ENCODE data around the gene CAP2.

Gene CAP2

DNA sequence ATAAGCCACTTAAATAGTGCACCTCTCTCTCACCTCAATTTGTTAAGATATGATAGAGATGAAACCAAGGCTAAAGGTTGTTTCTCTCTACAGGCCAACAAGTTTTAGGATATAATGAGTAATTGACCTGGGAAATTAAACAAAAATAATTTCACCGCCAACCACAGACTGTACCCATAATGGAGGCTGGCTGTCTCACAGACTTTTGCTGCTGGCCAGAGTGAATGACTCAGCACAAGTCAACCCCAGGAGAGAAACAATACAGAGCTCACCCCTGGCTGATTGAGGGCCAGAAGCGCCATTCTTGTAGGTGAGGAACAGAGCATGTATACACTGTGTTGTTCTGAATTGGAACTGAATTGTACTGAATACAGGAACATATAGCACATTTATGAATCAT lies 99.9 kb downstream of the CAP2 start:
- H3K4me3 ChIP-seq (ENCODE audit: low read depth, low read length), result no peak overlapping the region
- TF ChIP-seq, protein P1, sequence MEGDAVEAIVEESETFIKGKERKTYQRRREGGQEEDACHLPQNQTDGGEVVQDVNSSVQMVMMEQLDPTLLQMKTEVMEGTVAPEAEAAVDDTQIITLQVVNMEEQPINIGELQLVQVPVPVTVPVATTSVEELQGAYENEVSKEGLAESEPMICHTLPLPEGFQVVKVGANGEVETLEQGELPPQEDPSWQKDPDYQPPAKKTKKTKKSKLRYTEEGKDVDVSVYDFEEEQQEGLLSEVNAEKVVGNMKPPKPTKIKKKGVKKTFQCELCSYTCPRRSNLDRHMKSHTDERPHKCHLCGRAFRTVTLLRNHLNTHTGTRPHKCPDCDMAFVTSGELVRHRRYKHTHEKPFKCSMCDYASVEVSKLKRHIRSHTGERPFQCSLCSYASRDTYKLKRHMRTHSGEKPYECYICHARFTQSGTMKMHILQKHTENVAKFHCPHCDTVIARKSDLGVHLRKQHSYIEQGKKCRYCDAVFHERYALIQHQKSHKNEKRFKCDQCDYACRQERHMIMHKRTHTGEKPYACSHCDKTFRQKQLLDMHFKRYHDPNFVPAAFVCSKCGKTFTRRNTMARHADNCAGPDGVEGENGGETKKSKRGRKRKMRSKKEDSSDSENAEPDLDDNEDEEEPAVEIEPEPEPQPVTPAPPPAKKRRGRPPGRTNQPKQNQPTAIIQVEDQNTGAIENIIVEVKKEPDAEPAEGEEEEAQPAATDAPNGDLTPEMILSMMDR (IDR thresholded peaks at IDR 0.05; ENCODE audit: borderline replicate concordance, insufficient read depth, low read depth, low read length), result no peak

DNA sequence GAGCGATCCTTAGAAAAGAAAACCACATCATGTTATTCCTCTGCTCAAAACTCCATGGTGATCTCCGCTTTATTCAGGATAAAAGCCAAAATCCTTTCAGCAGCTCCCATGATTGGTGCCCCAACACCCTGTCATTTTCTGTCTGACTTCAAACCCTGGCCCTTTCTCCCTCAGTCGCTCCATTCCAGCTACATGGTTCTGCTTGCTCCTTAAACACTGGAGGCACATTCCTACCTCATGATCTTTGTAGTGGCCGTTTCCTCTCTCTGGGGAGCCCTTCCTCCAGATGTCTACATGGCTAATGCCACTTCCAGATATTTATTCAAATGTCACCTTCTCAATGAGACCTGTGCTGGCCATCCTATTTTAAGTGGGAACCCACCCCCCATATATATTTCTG lies 100.8 kb downstream of the CAP2 start:
- TF ChIP-seq, protein P1 (IDR thresholded peaks at IDR 0.05; ENCODE audit: borderline replicate concordance, insufficient read depth, low read depth, low read length), result no peak

GRCh38 chr6:17494919-17495318 lies 101.5 kb downstream of the CAP2 start:
- TF ChIP-seq, protein P1 (IDR thresholded peaks at IDR 0.05; ENCODE audit: borderline replicate concordance, insufficient read depth, low read depth, low read length), result no peak
- H3K4me3 ChIP-seq (ENCODE audit: low read depth, low read length), result no peak overlapping the region

More for the DNA sequence above, 100.8 kb downstream of the CAP2 start:
- H3K4me3 ChIP-seq (ENCODE audit: low read depth, low read length), result no peak overlapping the region

GRCh38 chr6:17497535-17498095 lies 104.2 kb downstream of the CAP2 start:
- H3K4me3 ChIP-seq (ENCODE audit: low read depth, low read length), result no peak overlapping the region
- TF ChIP-seq, protein P1 (IDR thresholded peaks at IDR 0.05; ENCODE audit: borderline replicate concordance, insufficient read depth, low read depth, low read length), result no peak

DNA sequence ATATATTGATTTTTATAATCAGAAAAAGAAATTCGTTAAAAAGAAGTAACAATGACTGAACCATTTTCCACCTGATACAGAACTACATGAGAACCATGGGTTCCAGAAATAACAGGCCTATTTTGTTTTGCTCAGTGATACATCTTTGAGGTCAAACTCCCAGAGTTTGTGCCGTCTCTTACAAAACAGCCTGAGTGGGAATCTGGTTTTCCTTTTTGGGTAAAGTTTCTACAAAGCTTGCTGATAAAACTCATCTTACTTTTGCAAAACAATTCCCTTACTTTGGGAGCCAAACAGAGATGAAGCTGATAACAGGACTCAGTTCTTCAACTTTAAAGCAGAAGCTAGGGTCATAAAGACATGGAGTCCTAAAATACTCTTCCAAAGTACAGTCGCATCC lies 108.0 kb downstream of the CAP2 start:
- TF ChIP-seq, protein P1 (IDR thresholded peaks at IDR 0.05; ENCODE audit: borderline replicate concordance, insufficient read depth, low read depth, low read length), result no peak

GRCh38 chr6:17501982-17502704 lies 108.7 kb downstream of the CAP2 start:
- TF ChIP-seq, protein P1 (IDR thresholded peaks at IDR 0.05; ENCODE audit: borderline replicate concordance, insufficient read depth, low read depth, low read length), result no peak

More for the DNA sequence above, 108.0 kb downstream of the CAP2 start:
- no peak overlapping the region for H3K4me3 ChIP-seq (ENCODE audit: low read depth, low read length)

GRCh38 chr6:17503051-17503450 lies 109.7 kb downstream of the CAP2 start:
- TF ChIP-seq, protein P1 (IDR thresholded peaks at IDR 0.05; ENCODE audit: borderline replicate concordance, insufficient read depth, low read depth, low read length), result no peak
- H3K4me3 ChIP-seq (ENCODE audit: low read depth, low read length), result no peak overlapping the region

More at GRCh38 chr6:17501982-17502704, 108.7 kb downstream of the CAP2 start:
- no peak overlapping the region for H3K4me3 ChIP-seq (ENCODE audit: low read depth, low read length)

All from GM12875 (cell line).